Dedifferentiated amniotic fluid mesenchymal stem cell (primary cell): ENCODE results near the gene SCYL3.
A peak's percentile ranks its signal among the peaks of the same experiment; 100 is the strongest.
"Not testable (repeated sequence)": the region's sequence is repeated elsewhere in the genome, so short reads cannot be mapped to it uniquely, and the experiment has no call there.

Experiments used
- DNase-seq: peaks from one replicate; pipeline ENCODE4 v3.0.0-alpha.2; 2016; ENCODE audit errors: extremely low spot score

The SCYL3 gene

GRCh38 chr1:169814265-169814664 lies 79.4 kb downstream of the SCYL3 start:
- DNase-seq, result no peak

- DNase-seq, result no peak
Observed at GRCh38 chr1:169812131-169812530, 81.6 kb downstream of the SCYL3 start.

- DNase-seq, result not testable (repeated sequence)
Observed at GRCh38 chr1:169811418-169812035, 82.2 kb downstream of the SCYL3 start.

GRCh38 chr1:169809370-169810095 lies 84.2 kb downstream of the SCYL3 start:
- peak; percentile 56 for DNase-seq

GRCh38 chr1:169804941-169805340 lies 88.8 kb downstream of the SCYL3 start:
- DNase-seq, result no peak

GRCh38 chr1:169802888-169803287 lies 90.8 kb downstream of the SCYL3 start:
- no peak for DNase-seq
